T-helper 2 cell treated with Interferon-gamma antibody and Interleukin-4, amounts not matched to agents 5 μg/mL and 100 μg/mL, for 36 hours (primary cell): ENCODE measurements around the gene CST8.
"Not testable (repeated sequence)": the region's sequence is repeated elsewhere in the genome, so short reads cannot be mapped to it uniquely, and the experiment has no call there.

Source experiments
- DNase-seq: peaks from one replicate; pipeline ENCODE4 v3.0.0; 2021; ENCODE audit warnings: low spot score
- H3K27ac Mint-ChIP-seq: one replicate; pipeline ENCODE4 v1.8.0; 2021; ENCODE audit warnings: mild to moderate bottlenecking, mixed read lengths
- H3K27me3 Mint-ChIP-seq: one replicate; pipeline ENCODE4 v1.8.0; 2021; ENCODE audit warnings: low read depth, mixed read lengths
- H3K36me3 Mint-ChIP-seq: one replicate; pipeline ENCODE4 v1.8.0; 2021; ENCODE audit warnings: low read depth, mixed read lengths
- H3K4me1 Mint-ChIP-seq: one replicate; pipeline ENCODE4 v1.8.0; 2021; ENCODE audit warnings: low read depth, mixed read lengths
- H3K4me3 Mint-ChIP-seq: one replicate; pipeline ENCODE4 v1.8.0; 2022; ENCODE audit warnings: mild to moderate bottlenecking, moderate library complexity, mixed read lengths
- H3K9me3 Mint-ChIP-seq: one replicate; pipeline ENCODE4 v1.8.0; 2021; ENCODE audit warnings: mixed read lengths

Gene CST8

DNA sequence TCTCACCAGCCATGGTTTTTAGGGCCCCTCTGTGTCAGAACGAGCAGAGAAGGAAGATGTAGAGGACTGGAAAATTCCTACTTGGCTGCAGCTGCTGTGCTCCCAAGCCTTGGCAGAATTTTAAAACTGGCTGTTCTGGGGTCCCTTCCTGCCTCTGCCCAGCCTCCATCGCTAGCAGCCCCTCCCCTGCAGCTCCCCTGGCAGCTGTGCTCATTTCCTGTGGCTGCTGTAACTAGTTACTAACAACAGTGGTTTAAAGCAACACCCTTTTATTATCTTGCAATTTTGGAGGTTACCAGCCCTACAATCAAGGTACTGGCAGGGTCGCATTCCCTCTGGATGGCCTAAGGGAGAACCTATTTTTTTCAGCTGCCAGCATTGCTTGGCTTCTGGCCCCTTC is 34.5 kb upstream of the CST8 start:
- Mint-ChIP-seq H3K27me3 (peaks cover 2% of the 10 kb centered on the region), H3K36me3 (no peaks in the 10 kb centered on the region), H3K4me3 (no peak overlapping the region), H3K4me1 (peaks cover 11% of the 10 kb centered on the region), H3K9me3 (no peaks in the 10 kb centered on the region), H3K27ac (peak overlapping the region; percentile 3)
- no peak for DNase-seq

DNA sequence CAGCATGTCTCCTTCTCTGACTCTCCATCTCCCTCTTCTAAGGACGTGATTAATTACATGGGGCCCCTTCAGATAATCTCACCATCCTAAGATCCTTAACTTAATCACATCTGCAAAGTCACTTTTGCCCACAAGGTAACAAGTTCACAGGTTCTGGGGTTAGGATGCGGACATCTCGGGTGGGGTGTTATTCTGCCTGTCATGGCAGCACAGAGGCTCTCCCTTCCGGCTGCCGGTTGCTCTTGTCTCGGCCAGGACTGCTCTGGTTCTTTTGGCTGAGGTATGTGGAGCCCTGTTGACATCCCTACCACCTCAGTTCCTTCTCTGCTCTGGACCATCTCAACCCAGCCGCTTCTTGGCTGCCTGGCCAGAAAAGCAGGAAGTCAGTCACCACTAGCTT is 34.0 kb upstream of the CST8 start:
- Mint-ChIP-seq H3K9me3 (no peaks in the 10 kb centered on the region), H3K36me3 (no peaks in the 10 kb centered on the region), H3K27ac (peak overlapping the region; percentile 3), H3K4me3 (no peak overlapping the region), H3K4me1 (peaks cover 11% of the 10 kb centered on the region), H3K27me3 (peaks cover 3% of the 10 kb centered on the region)
- DNase-seq: no peak

DNA sequence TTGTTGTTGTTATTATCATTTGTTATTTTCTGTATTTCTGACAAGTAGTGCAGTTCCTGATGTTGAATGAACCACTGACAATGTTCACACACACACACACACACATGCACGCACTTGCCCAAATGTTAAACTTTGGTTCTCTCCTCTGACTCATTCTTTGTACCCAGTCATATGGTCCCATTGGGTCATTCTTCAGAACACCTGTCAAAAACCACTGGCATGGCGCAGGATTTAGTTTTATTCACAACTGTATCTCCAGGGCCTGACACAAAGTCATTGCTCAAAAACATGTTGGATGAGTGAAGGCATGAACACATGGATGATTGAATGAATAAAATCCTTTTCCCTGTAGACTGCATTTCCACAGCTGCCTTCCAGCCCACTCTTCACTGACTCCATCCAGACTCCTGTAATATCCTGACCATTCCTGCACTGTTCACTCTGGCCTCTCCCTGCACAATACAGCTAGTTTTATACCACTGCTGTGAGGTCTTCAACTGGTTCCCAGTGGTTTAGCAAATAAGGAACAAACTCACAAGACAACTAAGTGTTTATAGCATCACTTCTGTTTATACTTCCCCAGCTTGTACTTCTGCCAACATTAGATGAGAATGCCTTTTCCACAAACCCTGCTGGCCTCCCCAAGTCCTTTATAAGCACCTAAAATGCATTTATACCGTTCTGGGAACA is 31.3 kb upstream of the CST8 start:
- no peaks in the 10 kb centered on the region for H3K9me3 Mint-ChIP-seq
- no peak overlapping the region for H3K27ac Mint-ChIP-seq
- H3K27me3 Mint-ChIP-seq: peaks cover 5% of the 10 kb centered on the region
- H3K4me1 Mint-ChIP-seq: peaks cover 11% of the 10 kb centered on the region
- no peak for DNase-seq
- no peak overlapping the region for H3K4me3 Mint-ChIP-seq
- H3K36me3 Mint-ChIP-seq: no peaks in the 10 kb centered on the region

DNA sequence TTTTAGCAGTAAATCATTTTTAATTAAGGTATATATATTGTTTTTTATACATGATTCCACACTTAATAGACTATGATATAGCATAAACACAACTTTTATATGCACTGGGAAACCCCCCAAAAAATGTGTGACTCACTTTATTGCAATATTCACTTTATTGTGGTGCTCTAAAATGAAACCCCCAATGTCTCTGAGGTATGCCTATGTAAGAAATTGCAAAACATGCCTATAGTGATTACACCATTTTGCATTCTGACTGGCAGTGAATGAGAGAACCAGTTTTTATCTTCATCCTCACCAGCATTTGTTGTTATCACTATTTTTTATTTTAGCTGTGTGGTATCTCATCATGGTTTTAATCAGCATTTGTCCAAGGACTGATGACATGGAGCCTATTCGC is 29.7 kb upstream of the CST8 start:
- DNase-seq: no peak
- peaks cover 5% of the 10 kb centered on the region for H3K27me3 Mint-ChIP-seq
- peaks cover 6% of the 10 kb centered on the region for H3K4me1 Mint-ChIP-seq
- H3K4me3 Mint-ChIP-seq: no peak overlapping the region
- peaks cover 9% of the 10 kb centered on the region for H3K9me3 Mint-ChIP-seq
- H3K27ac Mint-ChIP-seq: no peak overlapping the region
- no peaks in the 10 kb centered on the region for H3K36me3 Mint-ChIP-seq

DNA sequence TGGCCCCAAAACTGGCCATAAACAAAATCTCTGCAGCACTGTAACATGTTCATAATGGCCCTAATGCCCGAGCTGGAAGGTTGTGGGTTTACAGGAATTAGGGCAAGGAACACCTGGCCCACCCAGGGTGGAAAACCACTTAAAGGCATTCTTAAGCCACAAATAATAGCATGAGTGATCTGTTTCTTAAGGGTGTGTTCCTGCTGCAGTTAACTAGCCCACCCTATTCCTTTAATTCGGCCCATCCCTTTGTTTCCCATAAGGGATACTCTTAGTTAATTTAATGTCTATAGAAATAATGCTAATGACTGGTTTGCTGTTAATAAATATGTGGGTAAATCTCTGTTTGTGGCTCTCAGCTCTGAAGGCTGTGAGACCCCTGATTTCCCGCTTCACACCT is 24.0 kb upstream of the CST8 start:
- peaks cover 22% of the 10 kb centered on the region for H3K9me3 Mint-ChIP-seq
- H3K4me3 Mint-ChIP-seq, H3K27ac Mint-ChIP-seq, H3K27me3 Mint-ChIP-seq, H3K4me1 Mint-ChIP-seq, H3K36me3 Mint-ChIP-seq, DNase-seq: not testable (repeated sequence)

DNA sequence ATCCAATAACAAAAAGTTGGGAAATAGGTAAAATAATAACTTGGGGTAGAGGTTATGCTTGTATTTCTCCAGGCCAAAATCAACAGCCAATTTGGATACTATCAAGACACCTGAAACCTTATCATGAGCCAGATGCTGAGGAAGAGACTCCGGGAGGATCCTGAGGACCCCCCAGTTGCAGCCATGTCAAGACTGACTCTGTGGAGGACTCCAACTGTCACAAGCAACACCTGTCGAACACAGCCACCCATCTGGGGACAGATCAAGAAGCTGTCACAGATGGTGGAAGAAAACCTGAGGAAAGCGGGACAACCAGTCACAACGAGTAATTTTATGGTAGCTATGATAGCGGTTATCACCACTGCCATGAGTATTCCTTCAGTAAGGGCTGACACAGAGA is 18.6 kb upstream of the CST8 start:
- H3K36me3 Mint-ChIP-seq, H3K9me3 Mint-ChIP-seq, H3K27ac Mint-ChIP-seq, H3K27me3 Mint-ChIP-seq, H3K4me3 Mint-ChIP-seq, DNase-seq, H3K4me1 Mint-ChIP-seq: not testable (repeated sequence)

DNA sequence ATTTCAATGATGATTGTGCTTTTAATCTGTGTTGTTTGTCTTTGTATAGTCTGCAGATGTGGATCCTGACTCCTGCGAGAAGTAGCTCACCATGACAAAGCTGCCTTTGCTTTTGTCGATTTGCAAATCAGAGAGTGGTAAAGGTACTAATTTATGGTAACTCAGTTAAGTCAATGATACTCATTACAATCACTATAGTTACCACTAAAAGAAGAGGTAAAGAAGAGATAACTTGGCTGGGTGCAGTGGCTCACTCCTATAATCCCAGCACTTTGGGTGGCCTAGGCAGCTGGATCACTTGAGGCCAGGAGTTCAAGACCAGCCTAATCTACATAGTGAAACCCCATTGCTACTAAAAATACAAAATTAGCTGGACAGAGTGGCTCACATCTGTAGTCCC is 17.6 kb upstream of the CST8 start:
- DNase-seq, H3K27ac Mint-ChIP-seq, H3K4me1 Mint-ChIP-seq, H3K36me3 Mint-ChIP-seq, H3K9me3 Mint-ChIP-seq, H3K4me3 Mint-ChIP-seq, H3K27me3 Mint-ChIP-seq: not testable (repeated sequence)

DNA sequence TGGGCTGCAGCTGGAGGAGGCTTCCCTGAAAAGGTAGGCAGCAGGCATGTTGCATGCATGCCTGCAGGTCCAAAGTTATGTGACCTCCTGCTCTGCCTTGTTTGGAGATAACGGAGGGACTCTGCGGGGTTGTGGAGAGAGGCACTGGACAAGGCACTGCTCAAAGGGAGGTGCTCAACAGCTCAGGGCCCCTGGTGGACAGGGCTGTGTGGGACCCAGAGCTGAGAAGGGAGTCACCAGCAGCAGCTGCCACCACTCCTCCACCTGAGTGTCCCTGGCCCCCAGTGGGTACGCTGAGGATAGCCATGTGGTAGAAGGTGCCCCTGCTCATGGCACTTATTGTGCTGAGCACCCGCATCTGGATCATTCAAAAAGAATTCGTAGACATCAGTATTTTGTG is 15.5 kb upstream of the CST8 start:
- H3K27ac Mint-ChIP-seq: no peak overlapping the region

DNA sequence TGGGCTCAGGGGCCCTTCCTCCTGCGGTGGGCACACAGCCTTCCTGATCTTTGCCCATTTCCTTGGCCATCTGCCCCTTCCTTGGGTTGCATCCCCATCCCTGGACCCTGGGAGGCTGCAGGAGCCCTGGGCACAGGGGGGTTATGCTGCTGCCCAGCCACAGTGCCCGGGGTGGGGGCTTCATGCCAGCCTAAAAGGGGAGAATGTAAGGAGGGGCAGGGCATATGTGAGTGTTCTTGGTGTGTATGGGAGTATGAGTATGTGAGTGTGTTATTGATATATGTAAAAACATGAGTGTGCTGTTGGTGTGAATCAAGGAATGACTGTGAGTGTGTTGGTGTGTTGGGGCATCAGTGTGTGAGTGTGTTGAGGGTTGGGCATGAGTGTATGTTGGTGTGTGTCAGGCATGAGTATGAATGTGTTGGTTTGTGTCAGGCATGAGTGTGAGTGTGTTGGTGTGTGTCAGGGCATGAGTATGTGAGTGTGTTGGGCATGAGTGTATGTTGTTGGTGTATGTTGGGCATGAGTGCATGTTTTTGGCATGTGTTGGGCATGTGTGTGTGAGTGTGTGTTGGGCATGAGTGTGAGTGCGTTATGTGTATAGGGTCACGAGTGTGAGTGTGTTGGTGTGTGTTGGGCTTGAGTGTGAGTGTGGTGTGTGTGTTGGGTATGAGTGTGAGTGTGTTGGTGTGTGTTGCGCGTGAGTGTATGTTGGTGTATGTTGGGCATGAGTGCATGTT is 14.7 kb upstream of the CST8 start:
- Mint-ChIP-seq H3K9me3 (no peaks in the 10 kb centered on the region), H3K36me3 (no peaks in the 10 kb centered on the region), H3K27ac (no peak overlapping the region), H3K4me3 (no peak overlapping the region), H3K4me1 (no peaks in the 10 kb centered on the region), H3K27me3 (no peaks in the 10 kb centered on the region)
- DNase-seq: no peak

More for the DNA sequence above, 15.5 kb upstream of the CST8 start:
- no peak overlapping the region for H3K4me3 Mint-ChIP-seq
- DNase-seq: no peak
- H3K27me3 Mint-ChIP-seq: no peaks in the 10 kb centered on the region
- no peaks in the 10 kb centered on the region for H3K4me1 Mint-ChIP-seq
- no peaks in the 10 kb centered on the region for H3K9me3 Mint-ChIP-seq
- no peaks in the 10 kb centered on the region for H3K36me3 Mint-ChIP-seq

DNA sequence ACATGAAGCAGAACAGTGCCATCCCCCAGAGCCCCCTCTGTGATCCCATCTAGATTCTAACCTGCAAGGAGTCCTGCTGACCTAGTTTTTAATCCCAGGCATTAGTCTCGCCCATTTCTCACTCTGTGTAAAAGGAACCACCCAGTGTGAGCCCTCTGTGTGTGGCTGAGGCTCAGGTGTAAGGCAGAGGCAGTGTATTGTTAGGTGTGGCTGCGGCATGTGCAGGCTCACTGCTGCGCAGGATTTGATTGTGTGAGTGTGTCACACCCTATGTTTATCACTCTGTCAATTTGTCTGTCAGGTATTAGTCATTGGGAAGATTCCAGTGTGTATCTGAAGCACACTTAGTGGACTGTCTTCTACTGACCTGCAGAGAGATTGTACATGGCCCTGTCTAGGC is 13.7 kb upstream of the CST8 start:
- H3K27ac Mint-ChIP-seq: no peak overlapping the region
- no peaks in the 10 kb centered on the region for H3K36me3 Mint-ChIP-seq
- H3K9me3 Mint-ChIP-seq: no peaks in the 10 kb centered on the region
- no peaks in the 10 kb centered on the region for H3K27me3 Mint-ChIP-seq
- no peak overlapping the region for H3K4me3 Mint-ChIP-seq
- H3K4me1 Mint-ChIP-seq: no peaks in the 10 kb centered on the region
- DNase-seq: no peak

DNA sequence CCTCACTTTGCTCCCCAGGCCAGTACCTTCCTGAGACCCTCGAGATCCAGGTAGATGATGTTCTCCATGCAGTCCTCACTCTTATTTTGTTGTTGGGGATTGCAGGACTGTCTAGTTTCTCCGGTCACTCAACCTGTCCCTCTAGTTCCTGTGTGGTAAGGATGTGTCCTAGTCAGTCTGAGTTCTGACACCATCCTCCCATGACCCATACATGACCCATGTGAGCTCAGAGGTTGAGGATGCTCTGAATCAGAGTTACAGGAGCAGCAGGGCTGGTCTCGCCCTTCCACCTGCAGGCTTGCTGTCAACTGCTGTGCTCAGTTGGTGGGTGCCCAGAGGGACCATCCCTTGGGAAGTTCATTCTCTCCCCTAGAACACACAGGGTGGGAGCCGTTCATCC is 11.9 kb upstream of the CST8 start:
- peaks cover 2% of the 10 kb centered on the region for H3K27me3 Mint-ChIP-seq
- H3K4me3 Mint-ChIP-seq: no peak overlapping the region
- H3K4me1 Mint-ChIP-seq: no peaks in the 10 kb centered on the region
- H3K9me3 Mint-ChIP-seq: no peaks in the 10 kb centered on the region
- H3K27ac Mint-ChIP-seq: no peak overlapping the region
- no peak for DNase-seq
- no peaks in the 10 kb centered on the region for H3K36me3 Mint-ChIP-seq

DNA sequence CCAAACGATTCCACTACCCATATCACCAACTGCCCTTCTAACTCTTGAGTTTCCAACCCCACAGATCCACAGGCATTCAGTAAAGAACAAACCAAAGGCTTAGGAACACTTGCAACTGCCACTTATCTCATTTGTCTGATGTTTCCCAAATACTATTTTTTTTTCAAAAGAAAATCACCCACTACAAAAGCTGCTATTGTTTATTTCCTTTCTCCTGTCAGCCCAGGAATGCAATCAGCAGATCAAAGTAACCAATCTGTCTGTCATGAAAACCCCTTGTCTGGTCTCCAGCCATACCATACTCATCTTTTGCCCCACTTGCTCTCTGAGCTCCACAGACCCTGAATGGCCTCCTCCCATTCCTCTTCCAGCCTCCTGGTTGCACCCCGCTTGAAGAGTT is 8.8 kb upstream of the CST8 start:
- Mint-ChIP-seq H3K27ac (no peak overlapping the region), H3K27me3 (peaks cover 2% of the 10 kb centered on the region), H3K4me3 (no peak overlapping the region), H3K36me3 (no peaks in the 10 kb centered on the region), H3K4me1 (no peaks in the 10 kb centered on the region), H3K9me3 (no peaks in the 10 kb centered on the region)
- DNase-seq: no peak

DNA sequence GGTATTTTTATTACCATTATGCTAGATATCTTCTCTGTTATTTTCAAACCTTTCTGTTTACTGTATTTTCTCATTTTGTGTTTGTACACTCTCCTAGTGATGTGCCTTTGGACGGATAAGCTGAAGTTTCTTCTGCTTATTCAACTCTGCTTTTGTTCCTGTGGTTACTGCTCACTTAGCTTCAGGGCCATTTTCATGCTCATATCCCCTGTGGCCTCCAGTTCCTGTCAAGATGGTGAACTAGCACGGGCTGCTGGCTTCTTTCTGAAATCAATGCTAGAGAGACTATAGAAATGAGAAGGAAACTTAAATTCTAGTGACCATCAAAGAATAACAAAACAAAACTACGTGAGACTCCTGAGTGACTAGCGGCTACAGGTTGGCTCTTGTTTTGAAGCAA is 6.8 kb upstream of the CST8 start:
- Mint-ChIP-seq H3K27me3 (peaks cover 2% of the 10 kb centered on the region), H3K9me3 (no peaks in the 10 kb centered on the region), H3K4me1 (no peaks in the 10 kb centered on the region), H3K4me3 (no peak overlapping the region), H3K36me3 (no peaks in the 10 kb centered on the region), H3K27ac (no peak overlapping the region)
- no peak for DNase-seq

DNA sequence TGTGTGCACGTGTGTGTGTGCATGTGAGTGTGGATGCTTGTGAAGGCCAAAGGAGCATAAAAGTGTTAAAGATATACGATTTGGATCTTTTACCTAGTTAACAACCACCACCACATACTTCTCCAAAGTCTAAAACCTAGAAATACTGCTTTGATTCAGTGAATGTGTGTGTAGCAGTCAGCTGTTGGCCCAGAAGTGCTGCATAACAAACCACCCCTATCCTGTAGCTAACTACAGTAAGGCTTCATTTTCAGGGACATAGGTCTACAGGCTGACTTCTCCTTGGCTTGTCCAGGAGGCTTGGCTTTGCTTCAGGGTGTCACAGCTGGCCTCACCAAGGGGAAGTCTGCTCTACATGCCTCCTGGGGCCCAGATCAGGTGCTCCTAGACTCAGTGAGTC is 2.4 kb upstream of the CST8 start:
- H3K9me3 Mint-ChIP-seq: no peaks in the 10 kb centered on the region
- no peak overlapping the region for H3K27ac Mint-ChIP-seq
- H3K4me1 Mint-ChIP-seq: no peaks in the 10 kb centered on the region
- DNase-seq: no peak
- no peak overlapping the region for H3K4me3 Mint-ChIP-seq
- no peaks in the 10 kb centered on the region for H3K36me3 Mint-ChIP-seq
- H3K27me3 Mint-ChIP-seq: no peaks in the 10 kb centered on the region

DNA sequence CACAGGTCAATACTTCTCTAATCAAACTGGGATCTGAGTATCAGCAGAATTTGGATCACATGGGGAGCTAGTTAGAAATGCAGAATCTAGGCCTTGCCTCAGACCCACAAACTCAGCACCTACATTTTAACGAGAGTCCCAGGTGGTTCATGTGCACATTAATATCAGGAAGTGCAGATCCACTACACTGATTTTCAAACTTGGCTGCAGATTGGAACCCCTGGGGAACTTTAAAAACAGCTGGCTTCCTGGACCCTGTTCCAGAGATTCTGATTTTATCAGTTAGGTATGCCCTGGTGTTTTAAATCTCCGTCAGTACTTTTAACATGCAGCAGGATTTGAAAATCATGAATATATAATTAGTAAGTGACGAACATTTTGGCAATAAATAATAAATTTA is 1.9 kb upstream of the CST8 start:
- no peak for DNase-seq
- Mint-ChIP-seq H3K4me3 (no peak overlapping the region), H3K4me1 (no peaks in the 10 kb centered on the region), H3K27ac (no peak overlapping the region), H3K9me3 (no peaks in the 10 kb centered on the region), H3K27me3 (no peaks in the 10 kb centered on the region), H3K36me3 (no peaks in the 10 kb centered on the region)
